Muscle of leg (tissue), 11 donors: ENCODE data around the gene PPP1CA. TPM values are rescaled to one million over a fixed set of nuclear protein-coding genes. Genes with fewer than 3 reads are reported as not detected.

Experiments
- DNase-seq: peaks from one replicate; pipeline ENCODE4 v3.0.0; 2013
- H3K27ac ChIP-seq: one replicate; pipeline ENCODE4 v1.5.1; 2013; ENCODE audit warnings: mild to moderate bottlenecking, low read length, control low read depth
- H3K27me3 ChIP-seq: one replicate; pipeline ENCODE4 v1.6.1; 2013; ENCODE audit warnings: low read length; ENCODE audit not compliant: control insufficient read depth, insufficient read depth
- H3K36me3 ChIP-seq: one replicate; pipeline ENCODE4 v1.6.1; 2013; ENCODE audit warnings: low read length; ENCODE audit not compliant: control insufficient read depth, insufficient read depth
- H3K4me1 ChIP-seq: one replicate; pipeline ENCODE4 v1.6.1; 2013; ENCODE audit warnings: low read length; ENCODE audit not compliant: control insufficient read depth, insufficient read depth
- H3K4me3 ChIP-seq: one replicate; pipeline ENCODE4 v1.5.1; 2013; ENCODE audit warnings: low read length, control low read depth
- H3K9me3 ChIP-seq: replicated peaks from 2 replicates; pipeline ENCODE4 v1.6.1; 2013; ENCODE audit warnings: low read depth, low read length; ENCODE audit not compliant: control insufficient read depth
- WGBS: methylation state at CpG from one replicate; pipeline ENCODE4 v1.1.5; 2013; ENCODE audit warnings: missing lambda C conversion rate; ENCODE audit not compliant: insufficient coverage; 5-methylcytosine and 5-hydroxymethylcytosine counted together
- polyA plus RNA-seq, 8 donors: library from polyadenylated mRNA; unstranded; fragments of 120-200 nt; gene quantifications; one replicate each; pipeline versions ENCODE4 v1.2.1 to v1.2.3, GENCODE V29; 2013; ENCODE audit warnings: inconsistent platforms in 1 of 8, low replicate concordance in 1 of 8; ENCODE audit not compliant: insufficient read length in 8 of 8, insufficient read depth in 1 of 8
- total RNA-seq: library from RNA; stranded (reverse); fragments of 120-200 nt; gene quantifications from one replicate; pipeline ENCODE4 v1.2.4, GENCODE V29; 2013

The PPP1CA gene
- total and polyA plus RNA-seq, 9 donors, result 127 to 150 (median 141) TPM

DNA sequence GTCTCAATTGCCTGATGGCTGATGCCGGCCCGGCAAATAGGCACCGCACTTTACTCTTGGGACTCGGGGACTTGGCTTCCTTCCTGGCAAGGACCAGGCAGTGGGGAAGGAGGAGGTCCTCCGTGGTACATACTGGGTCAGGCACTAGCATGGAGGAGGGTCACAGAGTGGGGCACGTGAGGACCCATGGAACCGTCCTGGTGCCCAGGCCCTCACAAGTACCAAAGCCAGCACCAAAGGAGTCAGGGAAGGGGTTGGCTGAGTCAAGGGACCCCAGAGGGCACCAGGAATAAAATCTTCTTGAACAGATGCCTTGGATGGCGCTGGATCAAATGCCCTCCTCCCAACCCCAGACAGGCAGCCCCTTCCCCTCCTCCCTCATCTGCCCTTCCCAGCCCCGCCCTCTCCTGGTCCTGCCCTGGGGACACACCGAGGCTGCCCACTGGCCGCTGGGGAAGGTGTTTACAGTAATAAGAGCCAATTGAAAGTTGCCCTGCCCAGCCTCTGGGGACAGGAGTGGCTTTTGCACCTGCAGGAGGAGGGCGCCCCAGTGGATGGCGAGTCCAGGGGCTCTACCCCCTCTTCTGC is 8.2 kb upstream of the PPP1CA start:
- DNase-seq, result no peak
- Histone ChIP-seq H3K27ac (no peak overlapping the region), H3K36me3 (no peaks in the 10 kb centered on the region), H3K4me3 (no peak overlapping the region), H3K4me1 (peaks cover 53% of the 10 kb centered on the region), H3K9me3 (no peaks in the 10 kb centered on the region), H3K27me3 (peaks cover 55% of the 10 kb centered on the region)
- 51% methylated on average over 5 of the region's 13 CpGs for WGBS

DNA sequence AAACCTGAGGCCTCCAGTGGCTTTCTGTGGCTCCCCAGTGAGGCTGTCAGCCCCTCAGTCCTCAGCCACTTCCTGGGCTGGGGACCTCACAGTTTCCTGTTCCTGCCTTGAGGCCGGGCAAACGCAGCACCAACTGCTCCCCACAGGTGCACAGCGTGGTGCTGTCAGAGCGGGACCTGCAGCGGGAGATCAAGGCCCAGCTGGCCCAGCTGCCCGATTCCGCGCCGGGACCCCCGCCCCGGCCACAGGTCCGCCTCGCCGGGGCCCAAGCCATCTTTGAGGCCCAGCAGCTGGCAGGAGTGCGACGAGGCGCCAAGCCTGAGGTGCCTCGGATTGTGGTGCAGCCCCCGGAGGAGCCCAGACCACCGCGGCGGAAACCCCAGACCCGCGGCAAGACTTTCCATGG is 7.6 kb upstream of the PPP1CA start:
- Histone ChIP-seq H3K9me3 (no peaks in the 10 kb centered on the region), H3K36me3 (no peaks in the 10 kb centered on the region), H3K27me3 (peaks cover 49% of the 10 kb centered on the region), H3K4me3 (no peak overlapping the region), H3K4me1 (peaks cover 51% of the 10 kb centered on the region), H3K27ac (no peak overlapping the region)
- WGBS, result 48% methylated on average over 20 of the region's 24 CpGs
- DNase-seq, result no peak

DNA sequence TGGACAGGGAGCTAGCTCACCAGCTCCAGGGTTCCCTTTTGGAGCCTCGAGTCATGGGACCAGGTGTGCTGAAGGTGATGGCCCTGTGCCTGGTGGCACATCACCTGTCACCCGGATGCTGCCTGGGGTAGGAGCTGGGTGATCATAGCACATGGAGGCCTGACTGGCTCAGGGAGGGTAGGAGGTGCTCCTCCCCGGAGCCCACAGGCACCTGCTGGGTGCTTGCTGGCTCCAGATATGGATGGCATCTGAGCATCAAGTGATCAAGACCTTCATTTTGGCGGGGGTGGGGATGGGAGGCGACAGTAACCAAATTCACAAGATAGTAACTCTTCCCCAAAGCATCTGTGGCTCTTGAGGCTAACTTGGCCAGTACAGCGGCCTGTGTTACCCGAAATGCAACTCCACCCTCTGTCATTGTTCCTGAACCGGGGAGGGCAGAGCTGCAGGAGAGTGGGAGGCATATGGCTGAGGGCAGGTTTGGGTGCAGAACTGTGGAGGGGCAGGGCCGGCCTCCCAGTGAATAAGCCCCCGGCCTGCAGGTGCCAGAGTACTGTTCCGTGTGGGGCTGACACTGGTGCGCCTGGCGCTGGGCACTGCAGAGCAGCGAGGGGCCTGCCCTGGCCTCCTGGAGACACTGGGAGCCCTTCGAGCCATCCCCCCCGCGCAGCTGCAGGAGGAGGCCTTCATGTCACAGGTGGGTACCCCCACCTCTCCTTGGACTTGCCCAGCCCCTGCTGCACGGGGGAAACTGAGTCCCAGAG is 7.0 kb upstream of the PPP1CA start:
- H3K4me1 ChIP-seq, result peaks cover 50% of the 10 kb centered on the region
- no peaks in the 10 kb centered on the region for H3K36me3 ChIP-seq
- H3K27ac ChIP-seq, result no peak overlapping the region
- no peak overlapping the region for H3K4me3 ChIP-seq
- DNase-seq, result no peak
- peaks cover 45% of the 10 kb centered on the region for H3K27me3 ChIP-seq
- WGBS, result 75% methylated on average over 12 of the region's 18 CpGs
- no peaks in the 10 kb centered on the region for H3K9me3 ChIP-seq

DNA sequence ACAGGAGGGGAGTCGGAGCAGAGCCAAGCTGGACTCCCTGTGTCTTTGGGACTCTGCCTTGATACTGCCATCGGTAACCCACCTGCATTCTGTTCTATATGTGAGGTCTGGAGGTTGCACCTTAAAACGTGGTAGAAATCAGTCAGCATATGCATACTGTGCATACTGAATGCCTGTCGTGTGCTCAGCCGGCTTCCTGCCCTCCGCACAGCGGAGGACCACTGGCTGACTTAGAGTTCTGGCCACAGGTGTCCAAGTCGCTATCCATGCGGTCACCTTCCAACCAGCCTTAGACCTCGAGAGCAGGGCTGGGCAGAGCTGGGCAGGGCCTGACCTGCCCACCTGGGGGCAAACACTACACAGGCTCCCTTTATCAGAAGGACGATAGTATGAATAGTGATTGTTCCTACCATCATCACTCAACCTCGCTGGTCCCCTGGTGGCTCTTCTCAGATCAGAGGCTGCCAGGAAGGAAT is 6.1 kb upstream of the PPP1CA start:
- Histone ChIP-seq H3K4me1 (peaks cover 45% of the 10 kb centered on the region), H3K4me3 (no peak overlapping the region)

DNA sequence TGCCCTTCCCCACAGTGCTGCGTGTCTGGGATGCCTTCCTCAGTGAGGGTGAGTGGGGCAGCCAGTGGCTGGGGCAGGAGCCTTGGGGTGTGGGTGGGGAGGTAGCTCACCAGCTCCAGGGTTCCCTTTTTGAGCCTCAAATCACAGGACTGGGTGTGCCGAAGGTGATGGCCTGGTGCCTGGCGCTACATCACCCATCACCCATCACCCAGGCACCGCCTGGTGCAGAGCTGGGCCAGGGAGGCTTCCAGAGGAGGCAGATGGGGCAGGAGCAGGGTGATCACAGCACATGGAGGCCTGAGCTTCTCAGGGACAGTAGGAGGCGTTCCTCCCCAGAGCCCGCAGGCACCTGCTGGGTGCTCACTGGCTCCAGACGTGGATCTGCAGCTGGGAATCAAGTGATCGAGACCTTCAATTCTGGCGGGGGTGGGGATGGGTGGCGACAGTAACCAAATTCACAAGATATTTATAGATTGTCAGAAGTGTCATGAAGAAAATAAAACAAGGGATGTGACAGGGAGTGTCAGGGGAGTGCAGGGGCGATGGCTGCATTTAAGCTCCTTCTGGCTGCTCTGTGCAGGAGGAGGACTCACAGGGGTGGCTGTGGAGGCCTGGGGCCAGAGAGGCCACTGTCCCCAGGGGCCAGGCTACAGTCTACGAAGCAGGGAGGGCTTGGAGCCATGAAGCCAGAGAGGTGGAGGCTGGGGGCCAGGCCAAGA is 5.5 kb upstream of the PPP1CA start:
- no peak for DNase-seq
- peaks cover 47% of the 10 kb centered on the region for H3K4me1 ChIP-seq
- no peaks in the 10 kb centered on the region for H3K9me3 ChIP-seq
- WGBS, result 54% methylated on average over 5 of the region's 12 CpGs
- H3K36me3 ChIP-seq, result no peaks in the 10 kb centered on the region
- H3K4me3 ChIP-seq, result no peak overlapping the region
- H3K27ac ChIP-seq, result no peak overlapping the region
- H3K27me3 ChIP-seq, result peaks cover 38% of the 10 kb centered on the region

More for the DNA sequence above, 6.1 kb upstream of the PPP1CA start:
- DNase-seq, result no peak
- Histone ChIP-seq H3K27ac (no peak overlapping the region), H3K9me3 (no peaks in the 10 kb centered on the region), H3K36me3 (no peaks in the 10 kb centered on the region), H3K27me3 (peaks cover 39% of the 10 kb centered on the region)
- WGBS, result 59% methylated on average over 7 of the region's 12 CpGs

DNA sequence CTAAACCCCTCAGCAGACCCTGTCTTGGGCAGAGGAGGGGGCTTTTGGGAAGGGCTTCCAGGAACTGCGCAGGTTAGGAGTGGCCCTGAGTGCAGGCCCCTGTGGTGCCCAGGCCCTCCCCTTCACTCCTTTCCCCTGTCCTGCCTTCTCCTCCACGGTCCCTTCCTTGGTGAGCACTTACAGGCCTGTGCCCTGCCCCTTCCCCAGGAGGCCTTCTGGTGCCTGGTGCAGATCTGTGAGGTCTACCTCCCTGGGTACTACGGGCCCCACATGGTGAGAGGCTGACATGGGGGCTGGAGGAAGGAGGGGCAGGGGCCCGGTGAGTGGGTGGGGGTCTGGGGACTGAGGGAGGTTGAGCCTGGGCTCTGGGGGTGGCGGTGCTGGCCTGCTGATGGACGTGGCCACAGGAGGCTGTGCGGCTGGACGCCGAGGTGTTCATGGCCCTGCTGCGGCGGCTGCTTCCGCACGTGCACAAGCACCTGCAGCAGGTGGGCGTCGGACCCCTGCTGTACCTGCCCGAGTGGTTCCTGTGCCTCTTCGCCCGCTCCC is 4.8 kb upstream of the PPP1CA start:
- H3K9me3 ChIP-seq, result no peaks in the 10 kb centered on the region
- H3K4me1 ChIP-seq, result peaks cover 49% of the 10 kb centered on the region
- H3K36me3 ChIP-seq, result no peaks in the 10 kb centered on the region
- no peak for DNase-seq
- no peak overlapping the region for H3K27ac ChIP-seq
- WGBS, result 85% methylated on average over 16 of the region's 18 CpGs
- H3K4me3 ChIP-seq, result no peak overlapping the region
- peaks cover 32% of the 10 kb centered on the region for H3K27me3 ChIP-seq

DNA sequence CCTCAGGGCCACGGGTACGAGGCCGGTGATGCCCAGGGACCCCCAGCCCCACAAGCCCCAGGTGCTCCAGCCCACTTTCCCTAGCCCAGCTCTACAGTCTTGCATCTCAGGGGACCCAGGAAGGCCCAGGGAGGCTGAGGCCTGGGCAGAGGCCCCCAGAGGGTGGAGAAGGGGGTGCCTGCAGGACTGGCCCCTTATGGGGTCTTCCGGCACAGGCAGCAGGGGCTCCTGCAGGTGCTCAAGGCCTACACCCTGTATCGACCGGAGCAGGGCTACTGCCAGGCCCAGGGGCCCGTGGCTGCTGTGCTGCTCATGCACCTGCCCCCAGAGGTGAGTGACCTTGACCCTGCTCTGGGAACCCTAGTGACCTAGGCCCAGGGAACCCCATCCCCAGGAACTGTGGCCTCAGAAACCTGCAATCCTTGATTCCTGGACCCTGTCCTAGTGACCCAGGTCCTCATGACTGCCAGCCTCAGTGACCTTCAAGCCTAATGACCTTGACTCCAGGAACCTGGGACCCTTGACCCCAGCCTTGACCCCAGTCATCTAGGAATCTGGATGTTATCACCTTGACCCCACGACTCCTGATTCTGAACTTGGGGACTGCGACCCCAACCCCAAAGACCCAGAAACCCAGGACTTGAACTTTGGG is 4.2 kb upstream of the PPP1CA start:
- Histone ChIP-seq H3K27me3 (peaks cover 25% of the 10 kb centered on the region), H3K9me3 (no peaks in the 10 kb centered on the region), H3K4me1 (peaks cover 48% of the 10 kb centered on the region), H3K36me3 (no peaks in the 10 kb centered on the region), H3K27ac (no peak overlapping the region), H3K4me3 (no peak overlapping the region)
- 80% methylated on average over 6 of the region's 9 CpGs for WGBS
- no peak for DNase-seq

DNA sequence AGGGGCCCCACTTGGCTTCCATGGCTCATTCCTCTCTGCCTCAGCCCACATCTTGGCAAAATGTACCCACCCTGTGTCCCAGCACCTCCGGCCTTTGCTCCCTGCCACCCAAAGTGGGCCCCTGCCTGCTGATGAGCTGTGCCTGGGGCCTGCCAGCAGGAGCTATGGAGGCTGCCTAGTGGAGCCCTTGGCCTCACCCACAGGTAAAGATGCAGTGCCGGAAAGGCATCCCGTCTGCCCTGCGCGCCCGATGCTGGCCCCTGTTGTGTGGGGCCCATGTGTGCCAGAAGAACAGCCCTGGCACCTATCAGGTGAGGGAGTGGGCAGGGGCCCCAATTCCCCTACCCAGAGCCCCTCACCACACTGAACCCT is 3.5 kb upstream of the PPP1CA start:
- no peak overlapping the region for H3K4me3 ChIP-seq
- peaks cover 48% of the 10 kb centered on the region for H3K4me1 ChIP-seq
- no peak overlapping the region for H3K27ac ChIP-seq
- H3K36me3 ChIP-seq, result peaks cover 5% of the 10 kb centered on the region
- WGBS, result 82% methylated on average over 2 of the region's 6 CpGs
- H3K9me3 ChIP-seq, result no peaks in the 10 kb centered on the region
- H3K27me3 ChIP-seq, result peaks cover 19% of the 10 kb centered on the region
- no peak for DNase-seq

DNA sequence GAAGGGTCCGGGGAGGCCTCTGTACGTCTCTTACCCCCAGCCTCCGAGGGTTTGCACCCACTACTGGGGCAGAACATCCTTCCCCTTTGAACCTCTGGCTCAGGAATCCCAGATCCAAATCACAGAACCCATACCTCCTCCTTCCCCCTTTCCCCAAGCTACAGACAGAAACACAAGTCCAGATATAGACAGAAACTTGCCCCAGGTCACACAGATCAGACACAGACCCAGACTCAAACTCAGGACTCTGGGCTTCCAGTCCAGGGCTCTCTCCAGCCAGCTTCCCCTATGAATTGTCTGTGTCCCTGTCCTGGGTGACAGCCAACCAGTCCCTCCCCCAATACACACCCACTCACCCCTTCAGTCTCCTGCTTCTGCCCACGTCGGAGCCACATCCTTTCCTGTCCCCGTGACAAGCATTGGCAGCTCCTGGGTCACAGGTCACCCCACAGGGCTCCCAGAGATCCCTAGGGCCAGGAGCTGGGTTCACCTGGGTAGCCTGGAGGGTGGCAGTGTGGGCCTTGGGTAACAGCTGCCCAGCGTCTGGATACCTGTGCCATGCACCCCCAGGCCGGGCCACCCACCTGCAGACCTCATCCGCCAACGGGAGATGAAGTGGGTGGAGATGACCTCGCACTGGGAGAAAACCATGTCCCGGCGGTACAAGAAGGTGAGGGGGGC is 3.0 kb upstream of the PPP1CA start:
- no peak for DNase-seq
- peaks cover 47% of the 10 kb centered on the region for H3K4me1 ChIP-seq
- peaks cover 14% of the 10 kb centered on the region for H3K27me3 ChIP-seq
- no peak overlapping the region for H3K27ac ChIP-seq
- H3K4me3 ChIP-seq, result peak overlapping the region; percentile 15
- no peaks in the 10 kb centered on the region for H3K9me3 ChIP-seq
- 65% methylated on average over 10 of the region's 13 CpGs for WGBS
- peaks cover 7% of the 10 kb centered on the region for H3K36me3 ChIP-seq
